Measurements from ENCODE around the gene MICAL3. TPM values are rescaled to one million over a fixed set of nuclear protein-coding genes. Genes with fewer than 3 reads are reported as not detected.

Gene MICAL3
- total and polyA plus RNA-seq, 9 of the 15 experiments (the other 6 are each of a cell fraction or from before 2014, with no cell fraction given) = 0.53 to 32.1 (median 12.3) TPM

DNA sequence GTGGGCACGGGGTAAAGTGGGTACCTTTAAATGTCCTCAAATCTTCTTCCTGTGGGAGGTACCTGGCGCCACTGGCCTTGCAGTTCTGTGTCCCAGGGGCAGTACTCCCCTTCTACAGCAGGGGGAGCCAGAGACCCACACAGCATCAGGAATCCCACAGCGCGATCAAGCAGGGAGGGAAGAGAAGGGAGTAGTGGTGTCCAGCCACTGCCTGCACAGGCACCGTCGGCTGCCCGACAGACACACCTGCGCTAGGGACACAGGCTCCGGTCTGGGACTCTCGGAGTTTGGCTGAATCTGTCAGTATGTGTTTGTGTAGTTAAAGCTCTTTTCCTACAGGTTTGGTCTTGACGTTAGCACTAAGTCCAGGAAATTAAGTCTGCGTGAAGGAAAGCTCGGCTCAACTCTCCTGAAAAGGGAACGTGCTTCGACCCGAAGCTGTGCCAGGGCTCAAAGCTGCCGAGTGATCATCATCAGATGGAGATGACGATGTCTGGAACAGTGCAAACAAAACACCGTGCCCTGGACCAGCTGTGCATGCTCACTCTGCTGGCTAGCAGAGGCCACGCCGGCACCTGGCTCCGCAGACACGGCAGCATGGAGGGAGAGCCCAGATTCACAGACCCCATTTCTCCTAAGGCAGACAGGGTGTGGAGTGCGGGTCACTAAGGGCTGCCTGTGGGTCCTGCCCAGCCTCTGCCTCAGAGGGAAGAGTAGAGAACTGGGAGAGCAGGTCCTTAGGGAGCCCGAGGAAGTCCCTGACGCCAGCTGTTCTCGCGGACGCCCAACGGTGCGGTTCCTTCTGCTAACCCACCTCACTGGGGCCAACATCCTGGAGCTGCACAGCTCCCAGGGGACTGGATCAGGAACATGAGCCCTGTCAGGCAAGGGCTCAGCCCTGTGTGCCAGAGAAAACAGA is 194.1 kb downstream of the MICAL3 start (continued):
- TF ChIP-seq NONO (IDR thresholded peaks at IDR 0.05; ENCODE audit: low read depth in 2 of 2, low read length in 1 of 2) (no peak), ZNF551 (CRISPR knock-in tag; IDR thresholded peaks at IDR 0.05) (no peak), LARP7 (IDR thresholded peaks at IDR 0.05) (no peak), ZNF644 (tag; IDR thresholded peaks at IDR 0.05; ENCODE audit: low read depth) (no peak), SMAD1 (IDR thresholded peaks at IDR 0.05; ENCODE audit: low read depth, low read length, partially characterized antibody) (no peak), ARID2 (IDR thresholded peaks at IDR 0.05) (peak; percentile 95), CBFA2T2 (conservative IDR thresholded peaks at IDR 0.05) (no peak), CCAR2 (IDR thresholded peaks at IDR 0.05; ENCODE audit: low read depth, low read length) (no peak), SNRNP70 (optimal IDR thresholded peaks at IDR 0.05; ENCODE audit: low read depth, low read length) (no peak)
- TF ChIP-seq, protein P1, sequence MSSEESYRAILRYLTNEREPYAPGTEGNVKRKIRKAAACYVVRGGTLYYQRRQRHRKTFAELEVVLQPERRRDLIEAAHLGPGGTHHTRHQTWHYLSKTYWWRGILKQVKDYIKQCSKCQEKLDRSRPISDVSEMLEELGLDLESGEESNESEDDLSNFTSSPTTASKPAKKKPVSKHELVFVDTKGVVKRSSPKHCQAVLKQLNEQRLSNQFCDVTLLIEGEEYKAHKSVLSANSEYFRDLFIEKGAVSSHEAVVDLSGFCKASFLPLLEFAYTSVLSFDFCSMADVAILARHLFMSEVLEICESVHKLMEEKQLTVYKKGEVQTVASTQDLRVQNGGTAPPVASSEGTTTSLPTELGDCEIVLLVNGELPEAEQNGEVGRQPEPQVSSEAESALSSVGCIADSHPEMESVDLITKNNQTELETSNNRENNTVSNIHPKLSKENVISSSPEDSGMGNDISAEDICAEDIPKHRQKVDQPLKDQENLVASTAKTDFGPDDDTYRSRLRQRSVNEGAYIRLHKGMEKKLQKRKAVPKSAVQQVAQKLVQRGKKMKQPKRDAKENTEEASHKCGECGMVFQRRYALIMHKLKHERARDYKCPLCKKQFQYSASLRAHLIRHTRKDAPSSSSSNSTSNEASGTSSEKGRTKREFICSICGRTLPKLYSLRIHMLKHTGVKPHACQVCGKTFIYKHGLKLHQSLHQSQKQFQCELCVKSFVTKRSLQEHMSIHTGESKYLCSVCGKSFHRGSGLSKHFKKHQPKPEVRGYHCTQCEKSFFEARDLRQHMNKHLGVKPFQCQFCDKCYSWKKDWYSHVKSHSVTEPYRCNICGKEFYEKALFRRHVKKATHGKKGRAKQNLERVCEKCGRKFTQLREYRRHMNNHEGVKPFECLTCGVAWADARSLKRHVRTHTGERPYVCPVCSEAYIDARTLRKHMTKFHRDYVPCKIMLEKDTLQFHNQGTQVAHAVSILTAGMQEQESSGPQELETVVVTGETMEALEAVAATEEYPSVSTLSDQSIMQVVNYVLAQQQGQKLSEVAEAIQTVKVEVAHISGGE (CRISPR knock-in tag; IDR thresholded peaks at IDR 0.05) = no peak
- TF ChIP-seq, protein P2, sequence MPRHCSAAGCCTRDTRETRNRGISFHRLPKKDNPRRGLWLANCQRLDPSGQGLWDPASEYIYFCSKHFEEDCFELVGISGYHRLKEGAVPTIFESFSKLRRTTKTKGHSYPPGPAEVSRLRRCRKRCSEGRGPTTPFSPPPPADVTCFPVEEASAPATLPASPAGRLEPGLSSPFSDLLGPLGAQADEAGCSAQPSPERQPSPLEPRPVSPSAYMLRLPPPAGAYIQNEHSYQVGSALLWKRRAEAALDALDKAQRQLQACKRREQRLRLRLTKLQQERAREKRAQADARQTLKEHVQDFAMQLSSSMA (CRISPR knock-in tag; IDR thresholded peaks at IDR 0.05) = no peak
- TF ChIP-seq, protein P3, sequence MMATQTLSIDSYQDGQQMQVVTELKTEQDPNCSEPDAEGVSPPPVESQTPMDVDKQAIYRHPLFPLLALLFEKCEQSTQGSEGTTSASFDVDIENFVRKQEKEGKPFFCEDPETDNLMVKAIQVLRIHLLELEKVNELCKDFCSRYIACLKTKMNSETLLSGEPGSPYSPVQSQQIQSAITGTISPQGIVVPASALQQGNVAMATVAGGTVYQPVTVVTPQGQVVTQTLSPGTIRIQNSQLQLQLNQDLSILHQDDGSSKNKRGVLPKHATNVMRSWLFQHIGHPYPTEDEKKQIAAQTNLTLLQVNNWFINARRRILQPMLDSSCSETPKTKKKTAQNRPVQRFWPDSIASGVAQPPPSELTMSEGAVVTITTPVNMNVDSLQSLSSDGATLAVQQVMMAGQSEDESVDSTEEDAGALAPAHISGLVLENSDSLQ (IDR thresholded peaks at IDR 0.05) = no peak
- TF ChIP-seq, protein P4, sequence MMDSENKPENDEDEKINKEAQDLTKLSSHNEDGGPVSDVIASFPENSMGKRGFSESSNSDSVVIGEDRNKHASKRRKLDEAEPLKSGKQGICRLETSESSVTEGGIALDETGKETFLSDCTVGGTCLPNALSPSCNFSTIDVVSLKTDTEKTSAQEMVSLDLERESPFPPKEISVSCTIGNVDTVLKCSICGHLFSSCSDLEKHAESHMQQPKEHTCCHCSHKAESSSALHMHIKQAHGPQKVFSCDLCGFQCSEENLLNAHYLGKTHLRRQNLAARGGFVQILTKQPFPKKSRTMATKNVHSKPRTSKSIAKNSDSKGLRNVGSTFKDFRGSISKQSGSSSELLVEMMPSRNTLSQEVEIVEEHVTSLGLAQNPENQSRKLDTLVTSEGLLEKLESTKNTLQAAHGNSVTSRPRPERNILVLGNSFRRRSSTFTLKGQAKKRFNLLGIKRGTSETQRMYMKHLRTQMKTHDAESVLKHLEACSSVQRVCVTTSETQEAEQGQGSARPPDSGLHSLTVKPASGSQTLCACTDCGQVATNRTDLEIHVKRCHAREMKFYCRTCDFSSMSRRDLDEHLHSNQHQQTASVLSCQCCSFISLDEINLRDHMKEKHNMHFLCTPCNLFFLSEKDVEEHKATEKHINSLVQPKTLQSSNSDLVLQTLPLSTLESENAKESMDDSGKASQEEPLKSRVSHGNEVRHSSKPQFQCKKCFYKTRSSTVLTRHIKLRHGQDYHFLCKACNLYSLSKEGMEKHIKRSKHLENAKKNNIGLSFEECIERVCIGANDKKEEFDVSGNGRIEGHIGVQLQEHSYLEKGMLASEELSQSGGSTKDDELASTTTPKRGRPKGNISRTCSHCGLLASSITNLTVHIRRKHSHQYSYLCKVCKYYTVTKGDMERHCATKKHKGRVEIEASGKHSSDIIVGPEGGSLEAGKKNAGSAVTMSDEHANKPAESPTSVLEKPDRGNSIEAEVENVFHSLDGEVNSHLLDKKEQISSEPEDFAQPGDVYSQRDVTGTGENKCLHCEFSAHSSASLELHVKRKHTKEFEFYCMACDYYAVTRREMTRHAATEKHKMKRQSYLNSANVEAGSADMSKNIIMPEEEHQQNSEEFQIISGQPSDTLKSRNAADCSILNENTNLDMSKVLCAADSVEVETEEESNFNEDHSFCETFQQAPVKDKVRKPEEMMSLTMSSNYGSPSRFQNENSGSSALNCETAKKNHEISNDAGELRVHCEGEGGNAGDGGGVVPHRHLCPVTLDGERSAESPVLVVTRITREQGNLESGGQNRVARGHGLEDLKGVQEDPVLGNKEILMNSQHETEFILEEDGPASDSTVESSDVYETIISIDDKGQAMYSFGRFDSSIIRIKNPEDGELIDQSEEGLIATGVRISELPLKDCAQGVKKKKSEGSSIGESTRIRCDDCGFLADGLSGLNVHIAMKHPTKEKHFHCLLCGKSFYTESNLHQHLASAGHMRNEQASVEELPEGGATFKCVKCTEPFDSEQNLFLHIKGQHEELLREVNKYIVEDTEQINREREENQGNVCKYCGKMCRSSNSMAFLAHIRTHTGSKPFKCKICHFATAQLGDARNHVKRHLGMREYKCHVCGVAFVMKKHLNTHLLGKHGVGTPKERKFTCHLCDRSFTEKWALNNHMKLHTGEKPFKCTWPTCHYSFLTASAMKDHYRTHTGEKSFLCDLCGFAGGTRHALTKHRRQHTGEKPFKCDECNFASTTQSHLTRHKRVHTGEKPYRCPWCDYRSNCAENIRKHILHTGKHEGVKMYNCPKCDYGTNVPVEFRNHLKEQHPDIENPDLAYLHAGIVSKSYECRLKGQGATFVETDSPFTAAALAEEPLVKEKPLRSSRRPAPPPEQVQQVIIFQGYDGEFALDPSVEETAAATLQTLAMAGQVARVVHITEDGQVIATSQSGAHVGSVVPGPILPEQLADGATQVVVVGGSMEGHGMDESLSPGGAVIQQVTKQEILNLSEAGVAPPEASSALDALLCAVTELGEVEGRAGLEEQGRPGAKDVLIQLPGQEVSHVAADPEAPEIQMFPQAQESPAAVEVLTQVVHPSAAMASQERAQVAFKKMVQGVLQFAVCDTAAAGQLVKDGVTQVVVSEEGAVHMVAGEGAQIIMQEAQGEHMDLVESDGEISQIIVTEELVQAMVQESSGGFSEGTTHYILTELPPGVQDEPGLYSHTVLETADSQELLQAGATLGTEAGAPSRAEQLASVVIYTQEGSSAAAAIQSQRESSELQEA (IDR thresholded peaks at IDR 0.05; ENCODE audit: low read depth) = no peak

All from K562 (cell line).